Prostate gland (tissue), 2 donors: ENCODE data around the gene GTSE1.

Source experiments
- POLR2A ChIP-seq: fragments of 450-650 bp; IDR thresholded peaks from one replicate; pipeline ENCODE4 v1.6.1; 2016; ENCODE audit warnings: antibody characterized with exemption, mild to moderate bottlenecking
- TF ChIP-seq, protein P1 (sequence below), 4 experiments: fragments of 200-600 bp in 2 of 4; fragments of 450-650 bp in 2 of 4; sonication (generic) in 2 of 4; IDR thresholded peaks; 1 replicate in 3 of 4; 2 replicates in 1 of 4; pipeline ENCODE4 v1.5.1; 2016 to 2019; ENCODE audit warnings: antibody characterized with exemption in 4 of 4, mild to moderate bottlenecking in 2 of 4, moderate library complexity in 2 of 4

DNA sequence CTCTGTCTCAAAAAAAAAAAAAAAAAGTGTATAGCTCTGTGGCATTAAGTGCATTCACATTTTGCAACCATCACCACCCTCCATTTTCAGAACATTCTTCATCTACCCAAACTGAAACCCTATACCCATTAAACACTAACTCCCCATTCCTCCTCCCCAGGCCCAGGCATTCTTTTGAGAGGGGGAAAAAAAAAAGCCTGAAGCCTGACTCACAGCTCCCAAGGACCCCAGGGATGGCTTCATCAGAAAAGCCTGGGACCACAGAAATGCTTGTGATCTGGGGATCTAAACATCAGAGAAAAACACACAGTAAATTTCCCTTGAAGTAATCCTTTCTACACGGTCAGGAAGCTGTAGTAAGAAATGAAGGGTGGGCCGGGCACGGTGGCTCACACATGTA lies 10.7 kb upstream of the GTSE1 start:
- TF ChIP-seq, protein P1, sequence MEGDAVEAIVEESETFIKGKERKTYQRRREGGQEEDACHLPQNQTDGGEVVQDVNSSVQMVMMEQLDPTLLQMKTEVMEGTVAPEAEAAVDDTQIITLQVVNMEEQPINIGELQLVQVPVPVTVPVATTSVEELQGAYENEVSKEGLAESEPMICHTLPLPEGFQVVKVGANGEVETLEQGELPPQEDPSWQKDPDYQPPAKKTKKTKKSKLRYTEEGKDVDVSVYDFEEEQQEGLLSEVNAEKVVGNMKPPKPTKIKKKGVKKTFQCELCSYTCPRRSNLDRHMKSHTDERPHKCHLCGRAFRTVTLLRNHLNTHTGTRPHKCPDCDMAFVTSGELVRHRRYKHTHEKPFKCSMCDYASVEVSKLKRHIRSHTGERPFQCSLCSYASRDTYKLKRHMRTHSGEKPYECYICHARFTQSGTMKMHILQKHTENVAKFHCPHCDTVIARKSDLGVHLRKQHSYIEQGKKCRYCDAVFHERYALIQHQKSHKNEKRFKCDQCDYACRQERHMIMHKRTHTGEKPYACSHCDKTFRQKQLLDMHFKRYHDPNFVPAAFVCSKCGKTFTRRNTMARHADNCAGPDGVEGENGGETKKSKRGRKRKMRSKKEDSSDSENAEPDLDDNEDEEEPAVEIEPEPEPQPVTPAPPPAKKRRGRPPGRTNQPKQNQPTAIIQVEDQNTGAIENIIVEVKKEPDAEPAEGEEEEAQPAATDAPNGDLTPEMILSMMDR (IDR thresholded peaks at IDR 0.05): no peak
- TF ChIP-seq POLR2A: no peak
